H1 (cell line): ENCODE results near the gene ELANE. TPM values are rescaled to one million over a fixed set of nuclear protein-coding genes. Genes with fewer than 3 reads are reported as not detected.

ENCODE experiments used
- CTCF ChIA-PET: fragments of 300-600 bp; sonication (Branson Sonifier 250); formaldehyde crosslinking; loops from one replicate; lab custom pipeline; 2021; ENCODE audit not compliant: partially characterized antibody; lab: Charles Lee
- POLR2A ChIA-PET: fragments of 300-600 bp; sonication (Branson Sonifier 250); formaldehyde crosslinking; loops from one replicate; lab custom pipeline; 2021; ENCODE audit warnings: inconsistent platforms; ENCODE audit not compliant: partially characterized antibody; lab: Charles Lee
- DNase-seq, 2 experiments: peaks; one replicate each; pipeline versions ENCODE4 v3.0.0 to v3.0.0-alpha.2; 2010 to 2022; ENCODE audit warnings: low spot score in 2 of 2, low read depth in 1 of 2, mixed read lengths in 1 of 2
- FAIRE-seq: peaks from 2 replicates; lab custom pipeline; 2011; peaks lifted over from hg19 to GRCh38; lab: Jason Lieb, UNC
- H2AFZ ChIP-seq: 2 replicates; pipeline ENCODE4 v1.8.1; 2012; ENCODE audit warnings: low read length, inconsistent platforms
- H2AK5ac ChIP-seq: 2 replicates; pipeline ENCODE4 v1.6.1; 2013; ENCODE audit warnings: low read depth, low read length
- H2BK120ac ChIP-seq: replicated peaks from 2 replicates; pipeline ENCODE3; 2013; ENCODE audit warnings: low read depth, low read length, inconsistent platforms
- H2BK12ac ChIP-seq: 2 replicates; pipeline ENCODE4 v1.6.1; 2013; ENCODE audit warnings: low read depth, low read length
- H2BK15ac ChIP-seq: 2 replicates; pipeline ENCODE4 v1.6.1; 2013; ENCODE audit warnings: low read length
- H2BK20ac ChIP-seq: 2 replicates; pipeline ENCODE4 v1.6.1; 2013; ENCODE audit warnings: low read length
- H2BK5ac ChIP-seq: 2 replicates; pipeline ENCODE4 v1.6.1; 2013; ENCODE audit warnings: low read depth, low read length
- H3K14ac ChIP-seq: 2 replicates; pipeline ENCODE4 v1.6.1; 2013; ENCODE audit warnings: inconsistent platforms; ENCODE audit not compliant: insufficient read length
- H3K18ac ChIP-seq: 2 replicates; pipeline ENCODE4 v1.6.1; 2013; ENCODE audit warnings: low read length; ENCODE audit errors: extremely low read depth
- H3K23ac ChIP-seq: 2 replicates; pipeline ENCODE4 v1.6.1; 2013; ENCODE audit warnings: inconsistent platforms; ENCODE audit not compliant: insufficient read length
- H3K23me2 ChIP-seq: 2 replicates; pipeline ENCODE4 v1.6.1; 2013; ENCODE audit warnings: low read depth, low read length
- H3K27ac ChIP-seq: 2 replicates; pipeline ENCODE4 v1.6.1; 2011; ENCODE audit warnings: low read depth, low read length, inconsistent platforms
- H3K27me3 ChIP-seq, 4 experiments: replicated peaks in 1 of 4; 1 replicate in 1 of 4; 2 replicates in 3 of 4; pipeline versions ENCODE4 v1.6.1 to v1.8.1; 2011 to 2013; ENCODE audit warnings: low read length in 3 of 4, mild to moderate bottlenecking in 3 of 4, inconsistent platforms in 2 of 4, mixed read lengths in 2 of 4, moderate library complexity in 1 of 4; ENCODE audit not compliant: control insufficient read depth in 3 of 4, insufficient read depth in 3 of 4; ENCODE audit errors: extremely low read depth in 1 of 4
- H3K36me3 ChIP-seq, 4 experiments: 2 replicates each; pipeline versions ENCODE4 v1.6.1 to v1.8.1; 2011 to 2013; ENCODE audit warnings: mild to moderate bottlenecking in 4 of 4, low read length in 3 of 4, moderate library complexity in 2 of 4, control low read depth in 1 of 4, inconsistent platforms in 1 of 4; ENCODE audit not compliant: insufficient read depth in 4 of 4, control insufficient read depth in 2 of 4
- H3K4ac ChIP-seq: replicated peaks from 2 replicates; pipeline ENCODE3; 2013; ENCODE audit warnings: low read length, low read depth, mixed read lengths, inconsistent platforms; ENCODE audit not compliant: insufficient read length
- H3K4me1 ChIP-seq, 4 experiments: replicated peaks in 1 of 4; 1 replicate in 1 of 4; 2 replicates in 3 of 4; pipeline versions ENCODE4 v1.6.1 to v1.8.1; 2011 to 2013; ENCODE audit warnings: low read length in 3 of 4, inconsistent platforms in 2 of 4, mixed read lengths in 1 of 4; ENCODE audit not compliant: insufficient read depth in 4 of 4, control insufficient read depth in 3 of 4
- H3K4me2 ChIP-seq, 2 experiments: 2 replicates each; pipeline versions ENCODE4 v1.6.1 to v1.8.1; 2011 to 2013; ENCODE audit warnings: low read depth in 2 of 2, low read length in 2 of 2, control low read depth in 1 of 2, inconsistent platforms in 1 of 2, mild to moderate bottlenecking in 1 of 2; ENCODE audit not compliant: insufficient read depth in 1 of 2
- H3K4me3 ChIP-seq, 4 experiments: fragments of 200-600, 300-600 bp in 1 of 4; sonication (generic), shearing (Covaris generic), sonication (Bioruptor Twin) in 1 of 4; 2 replicates each; pipeline versions ENCODE4 v1.5.1 to v1.8.1; 2011 to 2016; ENCODE audit warnings: low read length in 4 of 4, low read depth in 3 of 4, control low read depth in 2 of 4, inconsistent platforms in 2 of 4, mild to moderate bottlenecking in 2 of 4, mixed read lengths in 1 of 4, moderate library complexity in 1 of 4; ENCODE audit not compliant: insufficient read depth in 2 of 4; ENCODE audit errors: extremely low read depth in 1 of 4
- H3K56ac ChIP-seq: replicated peaks from 2 replicates; pipeline ENCODE3; 2013; ENCODE audit warnings: low read depth, mild to moderate bottlenecking, mixed read lengths, low read length, inconsistent platforms; ENCODE audit not compliant: insufficient read length
- H3K79me1 ChIP-seq: 2 replicates; pipeline ENCODE4 v1.6.1; 2013; ENCODE audit warnings: low read depth, low read length, control low read depth
- H3K79me2 ChIP-seq, 2 experiments: 2 replicates each; pipeline versions ENCODE4 v1.6.1 to v1.8.1; 2012 to 2013; ENCODE audit warnings: low read length in 2 of 2, mild to moderate bottlenecking in 2 of 2, inconsistent platforms in 1 of 2; ENCODE audit not compliant: insufficient read depth in 2 of 2, control insufficient read depth in 1 of 2
- H3K9ac ChIP-seq, 4 experiments: replicated peaks in 1 of 4; 1 replicate in 1 of 4; 2 replicates in 3 of 4; pipeline versions ENCODE4 v1.6.1 to v1.8.1; 2011 to 2013; ENCODE audit warnings: low read depth in 3 of 4, low read length in 3 of 4, control low read depth in 2 of 4, mild to moderate bottlenecking in 2 of 4, moderate library complexity in 2 of 4, inconsistent platforms in 1 of 4; ENCODE audit errors: extremely low read depth in 1 of 4
- H3K9me3 ChIP-seq, 2 experiments: 2 replicates each; pipeline versions ENCODE4 v1.6.1 to v1.8.1; 2012 to 2013; ENCODE audit warnings: mild to moderate bottlenecking in 2 of 2, moderate library complexity in 2 of 2, control low read depth in 1 of 2, inconsistent platforms in 1 of 2, low read depth in 1 of 2, low read length in 1 of 2, mixed read lengths in 1 of 2; ENCODE audit not compliant: insufficient read depth in 2 of 2
- H4K20me1 ChIP-seq, 2 experiments: replicated peaks in 1 of 2; 2 replicates each; pipeline versions ENCODE3 to v1.8.1; 2011 to 2013; ENCODE audit warnings: inconsistent platforms in 2 of 2, low read length in 2 of 2, mild to moderate bottlenecking in 1 of 2; ENCODE audit not compliant: insufficient read depth in 2 of 2, control insufficient read depth in 1 of 2
- H4K5ac ChIP-seq: 2 replicates; pipeline ENCODE4 v1.6.1; 2013; ENCODE audit warnings: low read length, low read depth, mixed read lengths, inconsistent platforms; ENCODE audit not compliant: insufficient read length
- H4K8ac ChIP-seq: 2 replicates; pipeline ENCODE4 v1.8.0; 2013; ENCODE audit warnings: mild to moderate bottlenecking, moderate library complexity, low read length, inconsistent platforms; ENCODE audit not compliant: insufficient read depth; ENCODE audit errors: extremely low read depth
- H4K91ac ChIP-seq: replicated peaks from 2 replicates; pipeline ENCODE3; 2013; ENCODE audit warnings: low read length, mixed read lengths, inconsistent platforms; ENCODE audit not compliant: insufficient read length
- BACH1 ChIP-seq: IDR thresholded peaks from 2 replicates; pipeline ENCODE4 v1.6.1; 2012; ENCODE audit warnings: low read length, improper control_type of control experiment
- BCL11A ChIP-seq, 2 experiments: IDR thresholded peaks; one replicate each; pipeline ENCODE4 v1.6.1; 2011; ENCODE audit warnings: low read depth in 2 of 2, low read length in 2 of 2, mild to moderate bottlenecking in 2 of 2
- CTCF ChIP-seq, 3 experiments: IDR thresholded peaks; 1 replicate in 2 of 3; 2 replicates in 1 of 3; pipeline versions ENCODE4 v1.5.1 to v1.6.1; 2011; ENCODE audit warnings: low read length in 3 of 3, mild to moderate bottlenecking in 3 of 3, inconsistent platforms in 2 of 3, low read depth in 1 of 3, moderate library complexity in 1 of 3; ENCODE audit not compliant: insufficient read depth in 1 of 3; ENCODE audit errors: control extremely low read depth in 1 of 3
- EZH2 ChIP-seq: fragments of 200-600 bp; sonication (generic); IDR thresholded peaks from 2 replicates; pipeline ENCODE4 v1.7.1; 2012; ENCODE audit warnings: low read depth, mild to moderate bottlenecking, moderate library complexity, low read length, inconsistent platforms; ENCODE audit not compliant: severe bottlenecking
- MAFK ChIP-seq: IDR thresholded peaks from 2 replicates; pipeline ENCODE4 v1.6.1; 2012; ENCODE audit warnings: low read depth, mild to moderate bottlenecking, improper control_type of control experiment, low read length
- SIN3A ChIP-seq, 2 experiments: IDR thresholded peaks in 1 of 2; conservative IDR thresholded peaks in 1 of 2; 2 replicates each; pipeline ENCODE4 v1.6.1; 2011 to 2012; ENCODE audit warnings: low read length in 2 of 2, improper control_type of control experiment in 1 of 2, low read depth in 1 of 2, mild to moderate bottlenecking in 1 of 2
- SIRT6 ChIP-seq: IDR thresholded peaks from one replicate; pipeline ENCODE4 v1.7.1; 2012; ENCODE audit warnings: low read length, inconsistent platforms
- SIX5 ChIP-seq: IDR thresholded peaks from 2 replicates; pipeline ENCODE4 v1.6.1; 2011; ENCODE audit warnings: mild to moderate bottlenecking, low read depth, low read length
- SP4 ChIP-seq: IDR thresholded peaks from 2 replicates; pipeline ENCODE4 v1.6.1; 2012; ENCODE audit warnings: low read length, inconsistent platforms
- SUZ12 ChIP-seq: fragments of 200-600 bp; sonication (generic); IDR thresholded peaks from 2 replicates; pipeline ENCODE4 v1.6.1; 2012; ENCODE audit warnings: mild to moderate bottlenecking, inconsistent platforms, low read length, moderate library complexity, mixed read lengths
- TCF12 ChIP-seq: IDR thresholded peaks from 2 replicates; pipeline ENCODE4 v1.6.1; 2011; ENCODE audit warnings: low read depth, mild to moderate bottlenecking, low read length
- WGBS, 2 experiments: shearing (Covaris generic) in 1 of 2; methylation state at CpG; one replicate each; pipeline versions ENCODE4 v1.1.6 to v1.1.7; 2013 to 2015; ENCODE audit warnings: low lambda C conversion rate in 2 of 2, mixed read lengths in 2 of 2, inconsistent platforms in 1 of 2, low coverage in 1 of 2, missing lambda C conversion rate in 1 of 2; ENCODE audit not compliant: insufficient replicate concordance in 2 of 2, insufficient coverage in 1 of 2, insufficient read length in 1 of 2; ENCODE audit errors: extremely low coverage in 1 of 2, missing lambda C conversion rate in 1 of 2; 5-methylcytosine and 5-hydroxymethylcytosine counted together
- polyA plus RNA-seq, 7 experiments: library from polyadenylated mRNA; depleted of rRNA in 3 of 7; stranded (reverse) in 5 of 7; unstranded in 2 of 7; fragments of >200 nt in 5 of 7; fragments of 200-250 nt in 2 of 7; gene quantifications; 1 replicate in 5 of 7; 2 replicates in 1 of 7; 4 replicates in 1 of 7; pipeline versions ENCODE4 v1.2.1 to v1.2.3, GENCODE V29; 2011 to 2013; ENCODE audit warnings: missing spikeins in 2 of 7, mixed read lengths in 2 of 7
- total RNA-seq: library from RNA; stranded (reverse); fragmentation: NEBNext Ultra II Directional; extraction: Animal tissue kit (Norgen Biotek cat#: 25700); gene quantifications from 2 replicates; pipeline ENCODE4 v1.2.1, GENCODE V29; 2021

Gene ELANE
- total and polyA plus RNA-seq, 2 of the 8 experiments (the other 6 are each of a cell fraction or from before 2014, with no cell fraction given), result not detected

- WGBS, 2 experiments, result 94% methylated on average over 6 of the region's 8 CpGs; no CpG with 5 or more reads in 1 of the 2 experiments
- Histone ChIP-seq H2BK5ac (no peak overlapping the region), H3K18ac (no peak overlapping the region), H3K79me2 (peaks cover 0 to 30% of the 10 kb centered on the region in 2 experiments; a peak in 3 of 4 replicates), H2AK5ac (no peak overlapping the region), H3K4me1 (peaks cover 0 to 10% (median 4%) of the 10 kb centered on the region in 4 experiments; a peak in 4 of 7 replicates), H4K20me1 (peaks cover 20 to 32% of the 10 kb centered on the region in 2 experiments), H3K4me3 (no peak overlapping the region), H3K23me2 (peaks cover 3% of the 10 kb centered on the region; the same call in 1 of the 2 replicates), H3K27ac (no peak overlapping the region), H3K4me2 (no peak overlapping the region), H3K14ac (no peak overlapping the region), H2BK120ac (no peak overlapping the region), H3K27me3 (no peaks in the 10 kb centered on the region), H3K56ac (no peak overlapping the region), H2AFZ (no peak overlapping the region), H2BK12ac (no peak overlapping the region), H3K4ac (no peak overlapping the region), H2BK15ac (no peak overlapping the region), H3K9ac (no peak overlapping the region), H4K8ac (no peak overlapping the region), H2BK20ac (no peak overlapping the region), H3K36me3 (peaks cover 0 to 5% (median 0%) of the 10 kb centered on the region in 4 experiments; a peak in 2 of 8 replicates), H4K5ac (no peak overlapping the region), H4K91ac (no peak overlapping the region), H3K9me3 (no peaks in the 10 kb centered on the region), H3K23ac (no peak overlapping the region), H3K79me1 (peaks cover 10% of the 10 kb centered on the region)
- POLR2A ChIA-PET, result interaction anchor here (1.4 to 2.4 kb wide), 3 partner anchors 8 to 80 kb away, joined by 4 to 5 read pairs (median 5); partner anchors contain the start of gene WDR18
- DNase-seq (no peak), FAIRE-seq (no peak)
- CTCF ChIA-PET, result interaction anchor here (1.0 to 1.2 kb wide), 3 partner anchors 12 to 48 kb away, joined by 3 read pairs; partner anchors contain the start of gene KISS1R
- TF ChIP-seq SIX5 (no peak), SIRT6 (no peak), EZH2 (no peak), BACH1 (no peak), CTCF (IDR thresholded peaks at IDR 0.05; ENCODE audit: control extremely low read depth in 1 of 3, insufficient read depth in 1 of 3, low read depth in 1 of 3, low read length in 3 of 3) (no peak), MAFK (no peak), SUZ12 (no peak), SIN3A (conservative IDR thresholded peaks at IDR 0.05 in 1 of 2, IDR thresholded peaks at IDR 0.05 in 1 of 2; ENCODE audit: low read depth in 1 of 2, low read length in 2 of 2) (no peak), TCF12 (no peak), BCL11A (IDR thresholded peaks at IDR 0.05; ENCODE audit: low read depth in 2 of 2, low read length in 2 of 2) (no peak), SP4 (no peak)
Measured at GRCh38 chr19:904545-904944, 52.4 kb downstream of the ELANE start.
